HG03575 (cell line): ENCODE measurements around the gene RERE.

Source experiments
- ATAC-seq: cut with Tn5 transposase; IDR thresholded peaks from one replicate; pipeline ENCODE4 v1.9.1; 2021; ENCODE audit not compliant: unreplicated experiment, insufficient number of reproducible peaks, low FRiP score; ENCODE audit errors: extremely low read depth

The RERE gene

GRCh38 chr1:8334106-8334851, 483.2 kb downstream of the RERE start:
- no peak for ATAC-seq

- no peak for ATAC-seq
These were observed 484.0 kb downstream of the RERE start for GRCh38 chr1:8333246-8333987.

- ATAC-seq: no peak
These were observed 484.6 kb downstream of the RERE start for GRCh38 chr1:8332806-8333205.

- ATAC-seq: no peak
These were observed 486.9 kb downstream of the RERE start for GRCh38 chr1:8330271-8331125.

GRCh38 chr1:8329858-8330257, 487.6 kb downstream of the RERE start:
- no peak for ATAC-seq

- no peak for ATAC-seq
These were observed 488.0 kb downstream of the RERE start for GRCh38 chr1:8329439-8329838.

GRCh38 chr1:8328271-8328670, 489.2 kb downstream of the RERE start:
- ATAC-seq: no peak

- no peak for ATAC-seq
These were observed 491.2 kb downstream of the RERE start for GRCh38 chr1:8326265-8326664.

GRCh38 chr1:8325771-8326170, 491.7 kb downstream of the RERE start:
- no peak for ATAC-seq

GRCh38 chr1:8324176-8324810, 493.1 kb downstream of the RERE start:
- no peak for ATAC-seq

- no peak for ATAC-seq
These were observed 493.7 kb downstream of the RERE start for GRCh38 chr1:8323706-8324105.

- no peak for ATAC-seq
These were observed 495.8 kb downstream of the RERE start for GRCh38 chr1:8321612-8322011.

GRCh38 chr1:8318436-8318835, 499.0 kb downstream of the RERE start:
- no peak for ATAC-seq

GRCh38 chr1:8317647-8318381, 499.6 kb downstream of the RERE start, which contains the start of gene SLC45A1:
TSS of gene SLC45A1 (plus strand) at chr1:8318114. CDS start at chr1:8324330, 6,216 bp downstream.
- no peak for ATAC-seq

GRCh38 chr1:8315573-8316475, 501.6 kb downstream of the RERE start:
- ATAC-seq: no peak

GRCh38 chr1:8314346-8315280, 502.8 kb downstream of the RERE start:
- ATAC-seq: no peak

GRCh38 chr1:8313231-8313630, 504.2 kb downstream of the RERE start:
- ATAC-seq: no peak
